GM12878 (cell line): ENCODE data around the gene GALNT11. TPM values are rescaled to one million over a fixed set of nuclear protein-coding genes. Genes with fewer than 3 reads are reported as not detected.

Source experiments
- ATAC-seq: fragments of 200-7000 bp; cut with Tn5 transposase; 3 replicates; pipeline ENCODE4 v1.9.1; 2020; ENCODE audit warnings: mild to moderate bottlenecking, moderate library complexity
- BruUV-seq: library from RNA; stranded (reverse); fragments of 400-500 nt; replicated peaks from 2 replicates; lab custom pipeline; 2021; lab: Mats Ljungman, UMichigan
- CTCF ChIA-PET: fragments of 300-600 bp; sonication (Branson Sonifier 250); formaldehyde crosslinking; extraction: SDS; loops from one replicate; lab custom pipeline; 2021; ENCODE audit warnings: inconsistent platforms; lab: Yijun Ruan, JAX
- POLR2A ChIA-PET: fragments of 350-600 bp; formaldehyde crosslinking; extraction: SDS; loops from one replicate; lab custom pipeline; 2021; ENCODE audit warnings: inconsistent platforms; lab: Charles Lee
- RAD21 ChIA-PET: fragments of 300-600 bp; sonication (Branson Sonifier 250); formaldehyde crosslinking; loops from one replicate; lab custom pipeline; 2023; ENCODE audit warnings: antibody characterized with exemption; ENCODE audit not compliant: unreplicated experiment; lab: Charles Lee
- SMC1A ChIA-PET: fragments of 300-600 bp; sonication (Branson Sonifier 250); formaldehyde crosslinking; loops from one replicate; lab custom pipeline; 2023; ENCODE audit not compliant: unreplicated experiment, uncharacterized antibody; lab: Charles Lee
- DNase-seq: peaks from one replicate; pipeline ENCODE4 v3.0.0-alpha.2; 2011; ENCODE audit warnings: low read depth, low spot score
- FAIRE-seq: peaks from 3 replicates; lab custom pipeline; 2011; peaks lifted over from hg19 to GRCh38; lab: Jason Lieb, UNC
- H2AFZ ChIP-seq: 2 replicates; pipeline ENCODE4 v1.6.0; 2011; ENCODE audit warnings: low read depth, low read length, control low read depth; ENCODE audit not compliant: control insufficient read depth
- H3K27ac ChIP-seq: 2 replicates; pipeline ENCODE4 v1.5.1; 2011; ENCODE audit warnings: control low read depth; ENCODE audit not compliant: control insufficient read depth, insufficient read depth
- H3K27me3 ChIP-seq, 2 experiments: replicated peaks in 1 of 2; 2 replicates each; pipeline versions ENCODE4 v1.6.0 to v1.6.1; 2011; ENCODE audit warnings: low read length in 1 of 2; ENCODE audit not compliant: control insufficient read depth in 2 of 2, insufficient read depth in 2 of 2
- H3K36me3 ChIP-seq, 2 experiments: 2 replicates each; pipeline ENCODE4 v1.5.1; 2011; ENCODE audit warnings: low read length in 1 of 2; ENCODE audit not compliant: control insufficient read depth in 2 of 2, insufficient read depth in 2 of 2
- H3K4me1 ChIP-seq: 2 replicates; pipeline ENCODE4 v1.6.1; 2011; ENCODE audit warnings: mild to moderate bottlenecking, low read length, moderate library complexity, mixed read lengths; ENCODE audit not compliant: control insufficient read depth, insufficient read depth
- H3K4me2 ChIP-seq: 2 replicates; pipeline ENCODE4 v1.6.0; 2011; ENCODE audit warnings: control low read depth; ENCODE audit not compliant: control insufficient read depth, insufficient read depth
- H3K4me3 ChIP-seq: fragments of 200-600 bp; sonication (generic); 2 replicates; pipeline ENCODE4 v1.5.1; 2016
- H3K79me2 ChIP-seq: 2 replicates; pipeline ENCODE4 v1.6.0; 2011; ENCODE audit warnings: low read length; ENCODE audit not compliant: control insufficient read depth, insufficient read depth
- H3K9ac ChIP-seq: 2 replicates; pipeline ENCODE4 v1.8.0; 2011; ENCODE audit warnings: low read length, control low read depth, mixed read lengths; ENCODE audit not compliant: control insufficient read depth, insufficient read depth
- H3K9me3 ChIP-seq: replicated peaks from 3 replicates; pipeline ENCODE4 v1.5.1; 2011; ENCODE audit warnings: mild to moderate bottlenecking, low read length; ENCODE audit not compliant: control insufficient read depth, insufficient read depth
- H4K20me1 ChIP-seq: 2 replicates; pipeline ENCODE4 v1.6.0; 2011; ENCODE audit not compliant: control insufficient read depth, insufficient read depth
- BACH1 ChIP-seq: fragments of 450-650 bp; IDR thresholded peaks from 2 replicates; pipeline ENCODE4 v1.6.1; 2017; ENCODE audit warnings: mild to moderate bottlenecking, borderline replicate concordance
- CHD1 ChIP-seq: IDR thresholded peaks from 2 replicates; pipeline ENCODE4 v1.6.1; 2012; ENCODE audit warnings: low read depth, low read length, improper control_type of control experiment
- ETV6 ChIP-seq, 2 experiments: fragments of 450-650 bp in 1 of 2; IDR thresholded peaks in 1 of 2; conservative IDR thresholded peaks in 1 of 2; 2 replicates each; pipeline ENCODE4 v1.6.1; 2014; ENCODE audit warnings: antibody characterized with exemption in 1 of 2, borderline replicate concordance in 1 of 2, low read depth in 1 of 2, mild to moderate bottlenecking in 1 of 2, moderate library complexity in 1 of 2
- HDGF ChIP-seq: fragments of 450-650 bp; IDR thresholded peaks from 2 replicates; pipeline ENCODE4 v1.6.1; 2016; ENCODE audit warnings: antibody characterized with exemption
- JUNB ChIP-seq: IDR thresholded peaks from 2 replicates; pipeline ENCODE4 v1.6.1; 2016; ENCODE audit warnings: antibody characterized with exemption, mild to moderate bottlenecking
- TCF7 ChIP-seq: IDR thresholded peaks from 2 replicates; pipeline ENCODE4 v1.6.1; 2014; ENCODE audit warnings: antibody characterized with exemption, borderline replicate concordance
- USF1 ChIP-seq: IDR thresholded peaks from 2 replicates; pipeline ENCODE4 v1.6.1; 2011; ENCODE audit warnings: borderline replicate concordance, low read depth, mild to moderate bottlenecking, moderate library complexity, mixed read lengths, low read length; ENCODE audit not compliant: insufficient read depth; ENCODE audit errors: extremely low read length
- WGBS: methylation state at CpG from one replicate; pipeline ENCODE4 v1.1.6; 2016; ENCODE audit warnings: low lambda C conversion rate; ENCODE audit not compliant: insufficient replicate concordance, insufficient coverage; ENCODE audit errors: missing lambda C conversion rate; 5-methylcytosine and 5-hydroxymethylcytosine counted together
- in situ Hi-C: fragments of 300-500 bp; cut with MboI; formaldehyde crosslinking; loops from 9 replicates; pipeline ENCODE4 v1.14.3; 2018; ENCODE audit warnings: mixed read lengths
- intact Hi-C: fragments of 100-400 bp; cut with micrococcal nuclease; formaldehyde crosslinking; loops from one replicate; pipeline ENCODE4 v1.14.2; 2022; ENCODE audit not compliant: unreplicated experiment
- polyA plus RNA-seq, 11 experiments: library from polyadenylated mRNA; depleted of rRNA in 4 of 11; unstranded in 6 of 11; stranded (reverse) in 5 of 11; fragments of >200 nt; fragmentation: Nextera tagmentation in 4 of 11; fragmentation: Illumina TruSeq in 1 of 11; extraction: Ambion mirVana in 4 of 11; extraction: Trizol in 1 of 11; gene quantifications; 1 replicate in 1 of 11; 2 replicates in 10 of 11; pipeline versions ENCODE4 v1.2.1 to v1.2.3, GENCODE V29; 2011 to 2016; ENCODE audit warnings: inconsistent platforms in 2 of 11, missing spikeins in 2 of 11, low read depth in 1 of 11
- total RNA-seq, 4 experiments: library from RNA; depleted of rRNA in 3 of 4; stranded (reverse); fragments of >200 nt in 3 of 4; fragmentation: Illumina TruSeq in 1 of 4; extraction: Trizol in 1 of 4; gene quantifications; 2 replicates each; pipeline versions ENCODE4 v1.2.1 to v1.2.3, GENCODE V29; 2013 to 2021

GALNT11 gene
- total and polyA plus RNA-seq, 10 of the 15 experiments (the other 5 are each of a cell fraction or from before 2014, with no cell fraction given) = 2.0 to 9.5 (median 6.4) TPM

- no peaks in the 10 kb centered on the region for H3K4me1 ChIP-seq
- ChIA-PET SMC1A (no interaction called here), CTCF (interaction anchor here (0.8 kb wide), 1 partner anchor 11 kb away, joined by 3 read pairs; no protein-coding TSS in a partner anchor), POLR2A (no interaction called here), RAD21 (no interaction called here)
- no TSS peak for BruUV-seq
- whole genome bisulfite sequencing = 53% methylated on average over 6 of the region's 6 CpGs
- intact Hi-C loops (no loop called here), in situ Hi-C loops (no loop called here)
- H3K79me2 ChIP-seq = no peaks in the 10 kb centered on the region
- H3K27ac ChIP-seq = no peak overlapping the region
- no peak overlapping the region for H3K9ac ChIP-seq
- H3K36me3 ChIP-seq = no peaks in the 10 kb centered on the region
- peaks cover 0 to 1% of the 10 kb centered on the region in 2 experiments; a peak in 1 of 4 replicates for H3K27me3 ChIP-seq
- no peaks in the 10 kb centered on the region for H3K9me3 ChIP-seq
- H2AFZ ChIP-seq = no peak overlapping the region
- ATAC-seq (no peak), FAIRE-seq (no peak), DNase-seq (no peak)
- H3K4me2 ChIP-seq = no peak overlapping the region
- no peaks in the 10 kb centered on the region for H4K20me1 ChIP-seq
- H3K4me3 ChIP-seq = no peak overlapping the region
- TF ChIP-seq HDGF (no peak), BACH1 (no peak), JUNB (no peak), ETV6 (conservative IDR thresholded peaks at IDR 0.05 in 1 of 2, IDR thresholded peaks at IDR 0.05 in 1 of 2; ENCODE audit: borderline replicate concordance in 1 of 2, low read depth in 1 of 2) (no peak)
Observed at GRCh38 chr7:151999424-152000090, 25.9 kb upstream of the GALNT11 start.

GRCh38 chr7:152000191-152000590 is 25.3 kb upstream of the GALNT11 start:
- ChIA-PET RAD21 (no interaction called here), SMC1A (no interaction called here), CTCF (interaction anchor here (0.8 kb wide), 1 partner anchor 11 kb away, joined by 3 read pairs; no protein-coding TSS in a partner anchor), POLR2A (no interaction called here)
- Histone ChIP-seq H3K4me3 (no peak overlapping the region), H3K36me3 (no peaks in the 10 kb centered on the region), H3K27ac (no peak overlapping the region), H3K4me1 (no peaks in the 10 kb centered on the region), H4K20me1 (no peaks in the 10 kb centered on the region), H3K4me2 (no peak overlapping the region), H3K9ac (no peak overlapping the region), H2AFZ (no peak overlapping the region), H3K79me2 (no peaks in the 10 kb centered on the region), H3K9me3 (no peaks in the 10 kb centered on the region), H3K27me3 (peaks cover 0 to 1% of the 10 kb centered on the region in 2 experiments; a peak in 1 of 4 replicates)
- FAIRE-seq (no peak), ATAC-seq (no peak), DNase-seq (no peak)
- intact Hi-C loops (no loop called here), in situ Hi-C loops (no loop called here)
- TF ChIP-seq CHD1 (no peak), USF1 (no peak), TCF7 (no peak)
- no TSS peak for BruUV-seq
- WGBS = 92% methylated on average over 1 of the region's 1 CpG
